HepG2 (cell line): Measurements from ENCODE around the gene STRBP. TPM values are rescaled to one million over a fixed set of nuclear protein-coding genes. Genes with fewer than 3 reads are reported as not detected.

Experiments used
- ATAC-seq: fragments of 200-7000 bp; cut with Tn5 transposase; 3 replicates; pipeline ENCODE4 v1.9.1; 2020; ENCODE audit warnings: mild to moderate bottlenecking, moderate library complexity
- BruUV-seq: library from RNA; stranded (reverse); fragments of 400-500 nt; replicated peaks from 2 replicates; lab custom pipeline; 2021; lab: Mats Ljungman, UMichigan
- CTCF ChIA-PET: fragments of 300-600 bp; formaldehyde crosslinking; extraction: SDS; loops from one replicate; lab custom pipeline; 2021; ENCODE audit warnings: low total read pairs, inconsistent platforms, low intra/inter-chr PET ratio; lab: Yijun Ruan, JAX
- POLR2A ChIA-PET: fragments of 350-600 bp; sonication (Branson Sonifier 250); formaldehyde crosslinking; loops from one replicate; lab custom pipeline; 2020; ENCODE audit warnings: antibody characterized with exemption, inconsistent platforms; lab: Yijun Ruan, JAX
- DNase-seq: peaks from one replicate; pipeline ENCODE4 v3.0.0-alpha.2; 2015; ENCODE audit warnings: low spot score
- FAIRE-seq: peaks from 3 replicates; lab custom pipeline; 2011; peaks lifted over from hg19 to GRCh38; lab: Jason Lieb, UNC
- H2AFZ ChIP-seq: one replicate; pipeline ENCODE4 v1.6.1; 2011; ENCODE audit warnings: low read length, inconsistent platforms
- H3K27ac ChIP-seq: fragments of 300-600 bp; 3 replicates; pipeline ENCODE4 v1.8.0; 2011; ENCODE audit warnings: mixed run types, mild to moderate bottlenecking, mixed read lengths, low read length, inconsistent platforms; ENCODE audit not compliant: insufficient read depth; ENCODE audit errors: extremely low read length
- H3K27me3 ChIP-seq, 2 experiments: fragments of 200-600 bp in 1 of 2; 2 replicates in 1 of 2; 3 replicates in 1 of 2; pipeline versions ENCODE4 v1.6.0 to v1.8.0; 2011; ENCODE audit warnings: low read length in 2 of 2, mild to moderate bottlenecking in 2 of 2, moderate library complexity in 2 of 2, inconsistent platforms in 1 of 2; ENCODE audit not compliant: insufficient read depth in 2 of 2, control insufficient read depth in 1 of 2
- H3K36me3 ChIP-seq, 2 experiments: fragments of 200-600 bp in 1 of 2; replicated peaks in 1 of 2; 2 replicates in 1 of 2; 3 replicates in 1 of 2; pipeline versions ENCODE4 v1.5.1 to v1.8.0; 2011; ENCODE audit warnings: low read length in 2 of 2, inconsistent platforms in 1 of 2; ENCODE audit not compliant: insufficient read depth in 2 of 2, control insufficient read depth in 1 of 2
- H3K4me1 ChIP-seq: 2 replicates; pipeline ENCODE4 v1.5.1; 2012; ENCODE audit warnings: low read length, inconsistent platforms; ENCODE audit not compliant: insufficient read depth
- H3K4me2 ChIP-seq: 2 replicates; pipeline ENCODE4 v1.6.0; 2011; ENCODE audit warnings: low read depth, low read length, inconsistent platforms
- H3K4me3 ChIP-seq, 3 experiments: fragments of 200-600 bp in 1 of 3; sonication (generic), shearing (Covaris generic) in 1 of 3; replicated peaks in 1 of 3; 2 replicates each; pipeline ENCODE4 v1.5.1; 2011 to 2016; ENCODE audit warnings: low read length in 3 of 3, inconsistent platforms in 2 of 3, low read depth in 2 of 3, mild to moderate bottlenecking in 2 of 3, control low read depth in 1 of 3, mixed read lengths in 1 of 3; ENCODE audit not compliant: insufficient read depth in 1 of 3
- H3K79me2 ChIP-seq: one replicate; pipeline ENCODE4 v1.6.1; 2011; ENCODE audit warnings: low read length, inconsistent platforms; ENCODE audit not compliant: insufficient read depth
- H3K9ac ChIP-seq: 2 replicates; pipeline ENCODE4 v1.6.0; 2011; ENCODE audit warnings: mild to moderate bottlenecking, low read depth, low read length, inconsistent platforms; ENCODE audit not compliant: insufficient read depth
- H3K9me3 ChIP-seq: 2 replicates; pipeline ENCODE4 v1.5.1; 2012; ENCODE audit warnings: mild to moderate bottlenecking, low read length
- H4K20me1 ChIP-seq: 2 replicates; pipeline ENCODE4 v1.6.0; 2011; ENCODE audit warnings: inconsistent platforms, mild to moderate bottlenecking, low read length, moderate library complexity; ENCODE audit not compliant: insufficient read depth
- BCL6 ChIP-seq: IDR thresholded peaks from 2 replicates; pipeline ENCODE4 v1.6.1; 2016; ENCODE audit warnings: missing genetic modification reagents, missing compliant biosample characterization
- FLYWCH1 ChIP-seq: sonication (generic); formaldehyde crosslinking; IDR thresholded peaks from 2 replicates; pipeline ENCODE4 v1.8.1; 2023; ENCODE audit warnings: mild to moderate bottlenecking, missing genetic modification reagents
- ISX ChIP-seq: sonication (generic); formaldehyde crosslinking; conservative IDR thresholded peaks from 2 replicates; pipeline ENCODE4 v1.5.0; 2020; ENCODE audit warnings: missing genetic modification reagents
- MAFK ChIP-seq, 2 experiments: IDR thresholded peaks in 1 of 2; conservative IDR thresholded peaks in 1 of 2; 2 replicates each; pipeline ENCODE4 v1.6.1; 2011; ENCODE audit warnings: improper control_type of control experiment in 2 of 2, low read length in 2 of 2
- MEIS1 ChIP-seq: sonication (generic); formaldehyde crosslinking; IDR thresholded peaks from 2 replicates; pipeline ENCODE4 v1.9.0; 2021; ENCODE audit warnings: mild to moderate bottlenecking, missing genetic modification reagents, moderate library complexity, borderline replicate concordance
- PCBP2 ChIP-seq: fragments of 200-400 bp; formaldehyde crosslinking; optimal IDR thresholded peaks from 2 replicates; pipeline ENCODE3; 2018; ENCODE audit warnings: low read length, low read depth; ENCODE audit not compliant: poor library complexity, severe bottlenecking
- TBX2 ChIP-seq: sonication (generic); formaldehyde crosslinking; IDR thresholded peaks from 2 replicates; pipeline ENCODE4 v1.5.0; 2020; ENCODE audit warnings: missing genetic modification reagents, mild to moderate bottlenecking, borderline replicate concordance
- ZNF205 ChIP-seq: IDR thresholded peaks from 2 replicates; pipeline ENCODE4 v1.6.1; 2018; ENCODE audit warnings: missing biosample characterization, missing genetic modification reagents
- ZNF441 ChIP-seq: sonication (generic); formaldehyde crosslinking; IDR thresholded peaks from 2 replicates; pipeline ENCODE4 v1.7.0; 2021; ENCODE audit warnings: missing genetic modification reagents, borderline replicate concordance
- ZNF496 ChIP-seq: sonication (generic); formaldehyde crosslinking; IDR thresholded peaks from 2 replicates; pipeline ENCODE4 v1.8.1; 2023; ENCODE audit warnings: mild to moderate bottlenecking, moderate library complexity, missing genetic modification reagents; ENCODE audit not compliant: insufficient replicate concordance
- ZNF672 ChIP-seq: sonication (generic); formaldehyde crosslinking; IDR thresholded peaks from 2 replicates; pipeline ENCODE4 v1.8.1; 2022; ENCODE audit warnings: missing genetic modification reagents
- ZNF891 ChIP-seq: sonication (generic); formaldehyde crosslinking; IDR thresholded peaks from 2 replicates; pipeline ENCODE4 v1.5.0; 2020; ENCODE audit warnings: mild to moderate bottlenecking, missing genetic modification reagents
- ZSCAN12 ChIP-seq: sonication (generic); formaldehyde crosslinking; IDR thresholded peaks from 2 replicates; pipeline ENCODE4 v1.9.0; 2021; ENCODE audit warnings: mild to moderate bottlenecking, missing genetic modification reagents
- WGBS: methylation state at CpG from one replicate; pipeline ENCODE4 v1.1.6; 2017; ENCODE audit warnings: low lambda C conversion rate; 5-methylcytosine and 5-hydroxymethylcytosine counted together
- in situ Hi-C: cut with HindIII; loops from 2 replicates; pipeline ENCODE4 v1.10.0; 2017; ENCODE audit warnings: low pct_unique_long_range_greater_than_20kb; ENCODE audit not compliant: extremely low pct_ligation_motif_present
- intact Hi-C: fragments of 100-400 bp; cut with micrococcal nuclease; formaldehyde crosslinking; loops from one replicate; pipeline ENCODE4 v1.10.0; 2022; ENCODE audit not compliant: unreplicated experiment
- polyA plus RNA-seq, 8 experiments: library from polyadenylated mRNA; depleted of rRNA in 3 of 8; stranded (reverse) in 7 of 8; unstranded in 1 of 8; fragments of >200 nt; fragmentation: Illumina TruSeq in 4 of 8; extraction: Trizol in 4 of 8; gene quantifications; 2 replicates each; pipeline versions ENCODE4 v1.2.1 to v1.2.3, GENCODE V29; 2011 to 2016; ENCODE audit warnings: low read depth in 4 of 8, missing spikeins in 1 of 8, mixed read lengths in 1 of 8; ENCODE audit not compliant: insufficient read depth in 1 of 8
- total RNA-seq, 5 experiments: library from RNA; depleted of rRNA; stranded (reverse); fragments of >200 nt; fragmentation: Illumina TruSeq; extraction: Trizol; gene quantifications; 2 replicates each; pipeline ENCODE4 v1.2.3, GENCODE V29; 2016; ENCODE audit warnings: low read depth in 1 of 5
- TF ChIP-seq, protein P1 (sequence below): sonication (generic); formaldehyde crosslinking; conservative IDR thresholded peaks from 2 replicates; pipeline ENCODE4 v1.4.0; 2020; ENCODE audit warnings: missing genetic modification reagents

Gene STRBP
- total and polyA plus RNA-seq, 2 of the 13 experiments (the other 11 are each of a cell fraction or from before 2014, with no cell fraction given) = 14.5 to 38.5 TPM

DNA sequence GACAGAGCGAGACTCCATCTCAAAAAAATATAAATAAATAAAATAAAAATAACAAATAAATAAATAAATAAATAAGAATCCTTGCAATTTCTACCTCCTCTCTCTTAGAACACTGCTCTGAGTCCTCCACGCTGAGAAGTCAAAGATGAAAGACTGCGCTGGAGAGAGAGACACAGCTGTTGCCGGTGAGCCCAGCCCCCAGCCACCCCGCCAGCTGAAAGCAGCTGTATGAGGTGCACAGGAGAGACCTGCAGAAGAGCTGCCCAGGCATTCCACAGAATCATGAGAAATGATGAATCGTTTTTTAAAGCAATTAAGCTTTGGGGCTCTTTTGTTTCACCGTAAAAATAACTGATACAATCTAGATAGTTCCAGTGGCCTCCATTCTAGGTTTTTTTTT is 16.3 kb upstream of the STRBP start (continued):
- TF ChIP-seq ZNF891 (CRISPR knock-in tag) (no peak), ZNF441 (CRISPR knock-in tag) (no peak), TBX2 (CRISPR knock-in tag) (no peak), ZNF205 (no peak), ZNF496 (no peak), ZNF672 (CRISPR knock-in tag) (no peak), ZSCAN12 (no peak)

DNA sequence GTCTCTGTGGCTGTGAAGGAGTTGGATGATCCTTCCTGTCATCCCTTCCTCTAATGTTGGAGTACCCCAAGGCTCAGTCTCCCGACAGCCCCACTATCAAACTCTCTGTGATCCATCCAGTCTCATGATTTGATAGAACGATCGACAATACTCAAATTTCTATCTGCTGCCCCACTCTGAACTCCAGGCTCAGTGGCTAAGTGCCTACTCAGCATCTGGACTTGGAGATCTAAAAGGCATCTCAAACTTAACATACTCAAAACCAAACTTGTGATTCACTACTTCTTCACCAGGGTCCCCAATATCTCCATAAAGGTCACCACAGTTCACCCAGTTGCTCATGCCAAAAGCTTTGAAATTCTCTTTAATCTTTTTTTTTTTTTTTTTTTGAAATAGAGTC is 15.1 kb upstream of the STRBP start:
- BruUV-seq = no TSS peak
- 70% methylated on average over 3 of the region's 3 CpGs for WGBS
- FAIRE-seq (no peak), DNase-seq (no peak), ATAC-seq (no peak)
- Histone ChIP-seq H3K4me3 (no peak overlapping the region), H3K79me2 (no peaks in the 10 kb centered on the region), H3K9me3 (peaks cover 6% of the 10 kb centered on the region; the same call in 1 of the 2 replicates), H3K9ac (no peak overlapping the region), H3K36me3 (no peaks in the 10 kb centered on the region), H4K20me1 (no peaks in the 10 kb centered on the region), H3K27ac (no peak overlapping the region), H3K4me2 (no peak overlapping the region), H2AFZ (no peak overlapping the region), H3K27me3 (peaks cover 1 to 37% of the 10 kb centered on the region in 2 experiments; a peak in 4 of 5 replicates), H3K4me1 (no peaks in the 10 kb centered on the region)
- in situ Hi-C loops (no loop called here), intact Hi-C loops (no loop called here)
- ChIA-PET POLR2A (no interaction called here), CTCF (no interaction called here)
- no peak for TF ChIP-seq FLYWCH1 (CRISPR knock-in tag)
- TF ChIP-seq PCBP2 = no peak
- TF ChIP-seq, protein P1, sequence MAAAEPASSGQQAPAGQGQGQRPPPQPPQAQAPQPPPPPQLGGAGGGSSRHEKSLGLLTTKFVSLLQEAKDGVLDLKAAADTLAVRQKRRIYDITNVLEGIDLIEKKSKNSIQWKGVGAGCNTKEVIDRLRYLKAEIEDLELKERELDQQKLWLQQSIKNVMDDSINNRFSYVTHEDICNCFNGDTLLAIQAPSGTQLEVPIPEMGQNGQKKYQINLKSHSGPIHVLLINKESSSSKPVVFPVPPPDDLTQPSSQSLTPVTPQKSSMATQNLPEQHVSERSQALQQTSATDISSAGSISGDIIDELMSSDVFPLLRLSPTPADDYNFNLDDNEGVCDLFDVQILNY (CRISPR knock-in tag) = no peak
- TF ChIP-seq MAFK (conservative IDR thresholded peaks at IDR 0.05 in 1 of 2, IDR thresholded peaks at IDR 0.05 in 1 of 2; ENCODE audit: low read length in 2 of 2) = peak in 1 of 2 experiments; percentile 54; a peak in 2 of 4 replicates
- no peak for TF ChIP-seq ISX (CRISPR knock-in tag)
- no peak for TF ChIP-seq BCL6 (CRISPR knock-in tag)
- TF ChIP-seq MEIS1 (CRISPR knock-in tag) = no peak
